BE2C (cell line): ENCODE data around the gene SDR39U1.

Experiments used
- DNase-seq: peaks from one replicate; pipeline ENCODE4 v3.0.0-alpha.2; 2020
- H3K27me3 ChIP-seq: fragments of 250-450 bp; sonication (Bioruptor Pico); 2 replicates; pipeline ENCODE4 v1.5.1; 2020; ENCODE audit warnings: mild to moderate bottlenecking
- H3K36me3 ChIP-seq: fragments of 250-450 bp; sonication (Bioruptor Pico); 2 replicates; pipeline ENCODE4 v1.5.1; 2020; ENCODE audit warnings: mild to moderate bottlenecking
- H3K4me1 ChIP-seq: fragments of 250-450 bp; sonication (Bioruptor Pico); 2 replicates; pipeline ENCODE4 v1.5.1; 2020
- H3K4me3 ChIP-seq: 2 replicates; pipeline ENCODE4 v1.5.1; 2011; ENCODE audit warnings: low read depth, low read length
- H3K9me3 ChIP-seq: fragments of 250-450 bp; sonication (Bioruptor Pico); 2 replicates; pipeline ENCODE4 v1.5.1; 2020
- CTCF ChIP-seq: IDR thresholded peaks from 2 replicates; pipeline ENCODE4 v1.5.1; 2012; ENCODE audit warnings: mild to moderate bottlenecking, low read depth, low read length

The SDR39U1 gene

DNA sequence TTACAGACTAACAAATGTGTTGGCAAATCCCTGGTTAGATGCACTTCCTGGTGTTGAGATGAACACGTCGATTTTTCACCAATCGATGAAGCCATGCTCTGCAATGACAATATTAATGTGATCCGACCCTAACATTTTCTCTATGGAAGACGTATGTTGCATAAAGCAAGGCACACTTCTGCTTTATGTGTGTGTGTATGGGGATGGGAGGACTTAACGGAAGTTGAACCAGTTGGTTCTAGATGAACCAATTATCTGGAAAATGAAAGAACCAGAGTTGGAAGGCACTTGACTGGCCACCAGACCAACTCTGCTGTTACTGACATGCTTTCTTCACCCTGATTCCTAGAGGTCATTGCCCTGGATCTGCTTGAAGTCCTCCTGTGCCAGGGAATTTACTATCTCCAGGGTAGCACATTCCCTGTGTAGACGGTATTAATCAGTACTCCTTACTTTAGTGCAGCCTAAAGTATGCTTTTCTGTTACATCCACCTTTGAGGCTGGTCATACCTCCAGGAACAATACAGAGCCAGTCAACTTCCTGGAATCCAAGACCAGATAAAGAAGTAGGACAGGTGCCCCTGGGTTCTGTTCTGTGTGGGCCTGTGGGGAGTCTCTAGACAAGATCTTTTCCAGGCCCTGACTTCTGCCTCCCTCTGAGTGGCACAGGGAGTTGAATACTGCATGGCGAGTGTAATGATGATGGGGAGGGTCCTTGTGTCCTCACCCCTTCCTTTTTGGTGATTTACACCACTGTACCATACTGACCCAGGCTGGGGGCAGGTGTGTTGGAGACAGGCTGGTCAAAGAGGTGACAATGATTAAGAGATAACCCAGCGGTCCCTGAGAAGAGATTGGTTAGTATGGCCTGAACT, 4.1 kb downstream of the SDR39U1 start:
- Histone ChIP-seq H3K4me1 (peaks cover 3% of the 10 kb centered on the region), H3K27me3 (no peaks in the 10 kb centered on the region), H3K4me3 (no peak overlapping the region), H3K9me3 (no peaks in the 10 kb centered on the region), H3K36me3 (peaks cover 29% of the 10 kb centered on the region)
- no peak for DNase-seq
- no peak for TF ChIP-seq CTCF

GRCh38 chr14:24437736-24438067, 4.9 kb downstream of the SDR39U1 start:
- Histone ChIP-seq H3K9me3 (no peaks in the 10 kb centered on the region), H3K4me1 (peaks cover 3% of the 10 kb centered on the region), H3K27me3 (no peaks in the 10 kb centered on the region), H3K36me3 (peaks cover 29% of the 10 kb centered on the region), H3K4me3 (no peak overlapping the region)
- no peak for TF ChIP-seq CTCF
- DNase-seq = no peak

- no peaks in the 10 kb centered on the region for H3K27me3 ChIP-seq
- TF ChIP-seq CTCF = no peak
- no peak overlapping the region for H3K4me3 ChIP-seq
- peaks cover 29% of the 10 kb centered on the region for H3K36me3 ChIP-seq
- no peaks in the 10 kb centered on the region for H3K9me3 ChIP-seq
- peaks cover 3% of the 10 kb centered on the region for H3K4me1 ChIP-seq
- no peak for DNase-seq
Measured at GRCh38 chr14:24437020-24437735, 5.4 kb downstream of the SDR39U1 start.

- Histone ChIP-seq H3K9me3 (no peaks in the 10 kb centered on the region), H3K4me1 (peaks cover 3% of the 10 kb centered on the region), H3K27me3 (no peaks in the 10 kb centered on the region), H3K4me3 (no peak overlapping the region), H3K36me3 (peaks cover 29% of the 10 kb centered on the region)
- DNase-seq = peak; percentile 45
- TF ChIP-seq CTCF = peak; percentile 88
Measured at GRCh38 chr14:24436355-24437019, 6.1 kb downstream of the SDR39U1 start.

DNA sequence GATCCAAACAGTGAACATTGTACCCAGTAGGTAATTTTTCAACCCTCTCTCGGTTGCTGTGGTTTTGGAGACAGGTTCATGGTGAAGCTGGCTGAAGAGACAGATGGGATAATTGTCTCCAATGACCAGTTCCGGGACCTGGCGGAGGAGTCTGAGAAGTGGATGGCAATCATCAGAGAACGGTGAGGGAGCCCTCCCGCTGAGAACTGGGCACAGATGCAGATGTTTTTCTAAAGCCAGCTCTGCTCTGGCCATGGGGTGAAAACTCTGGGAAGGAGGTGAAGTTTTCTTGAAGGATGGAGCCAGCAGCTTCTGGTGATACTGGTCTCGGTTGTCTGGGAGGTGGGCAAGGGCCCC, 6.6 kb downstream of the SDR39U1 start:
- TF ChIP-seq CTCF = no peak
- Histone ChIP-seq H3K9me3 (no peaks in the 10 kb centered on the region), H3K36me3 (peaks cover 24% of the 10 kb centered on the region), H3K4me3 (no peak overlapping the region), H3K27me3 (no peaks in the 10 kb centered on the region), H3K4me1 (0 out of 2 replicates have a peak, but pooled peaks cover 3% of the 10 kb centered on the region)
- no peak for DNase-seq
